Esophagus muscularis mucosa (tissue), 4 donors: Measurements from ENCODE around the gene SPDYC. TPM values are rescaled to one million over a fixed set of nuclear protein-coding genes. Genes with fewer than 3 reads are reported as not detected.

Source experiments
- DNase-seq: peaks from one replicate; pipeline ENCODE4 v3.0.0-alpha.2; 2017; ENCODE audit errors: extremely low spot score
- H3K27ac ChIP-seq, 4 donors: fragments of 200-600 bp; sonication (generic); replicated peaks in 1 of 4; 1 replicate in 3 of 4; 2 replicates in 1 of 4; pipeline ENCODE4 v1.5.1; 2016 to 2019; ENCODE audit warnings: mild to moderate bottlenecking in 1 of 4
- H3K27me3 ChIP-seq, 4 donors: fragments of 200-600 bp; sonication (generic); one replicate each; pipeline versions ENCODE4 v1.5.1 to v1.6.0; 2016 to 2019
- H3K36me3 ChIP-seq, 4 donors: fragments of 200-600 bp; sonication (generic); one replicate each; pipeline ENCODE4 v1.5.1; 2016 to 2019
- H3K4me1 ChIP-seq, 4 donors: fragments of 200-600 bp; sonication (generic); one replicate each; pipeline ENCODE4 v1.5.1; 2016 to 2019
- H3K4me3 ChIP-seq, 4 donors: fragments of 200-600 bp; sonication (generic); 1 replicate in 2 of 4; 2 replicates in 2 of 4; pipeline ENCODE4 v1.5.1; 2016 to 2019; ENCODE audit warnings: mild to moderate bottlenecking in 4 of 4, moderate library complexity in 1 of 4
- H3K9me3 ChIP-seq, 4 donors: fragments of 200-600 bp; sonication (generic); 1 replicate in 3 of 4; 2 replicates in 1 of 4; pipeline ENCODE4 v1.5.1; 2016 to 2019
- EP300 ChIP-seq: sonication (generic); formaldehyde crosslinking; IDR thresholded peaks from one replicate; pipeline ENCODE4 v1.6.1; 2017; ENCODE audit warnings: antibody characterized with exemption
- POLR2A ChIP-seq: fragments of 450-650 bp; IDR thresholded peaks from one replicate; pipeline ENCODE4 v1.6.1; 2017; ENCODE audit warnings: antibody characterized with exemption, moderate library complexity, mild to moderate bottlenecking, low read depth
- POLR2AphosphoS5 ChIP-seq, 2 donors: sonication (generic); formaldehyde crosslinking; IDR thresholded peaks; one replicate each; pipeline ENCODE4 v1.6.1; 2017; ENCODE audit warnings: antibody characterized with exemption in 2 of 2
- WGBS: methylation state at CpG from one replicate; pipeline ENCODE4 v1.1.5; 2018; 5-methylcytosine and 5-hydroxymethylcytosine counted together
- intact Hi-C: fragments of 100-400 bp; cut with DNase I; formaldehyde crosslinking; loops from one replicate; pipeline ENCODE4 v1.15.1; 2023
- total RNA-seq, 4 donors: library from RNA; depleted of rRNA; stranded (reverse); fragments of >200 nt; gene quantifications; one replicate each; pipeline versions ENCODE4 v1.1.0 to v1.2.1, GENCODE V29; 2016
- TF ChIP-seq, protein P1 (sequence below), 3 experiments: fragments of 200-600 bp in 2 of 3; fragments of 450-650 bp in 1 of 3; sonication (generic) in 2 of 3; IDR thresholded peaks; one replicate each; pipeline ENCODE4 v1.5.1; 2017 to 2019; ENCODE audit warnings: antibody characterized with exemption in 3 of 3, mild to moderate bottlenecking in 2 of 3, moderate library complexity in 1 of 3

Gene SPDYC
- total RNA-seq, 4 donors from 2014 or later, result not detected

DNA sequence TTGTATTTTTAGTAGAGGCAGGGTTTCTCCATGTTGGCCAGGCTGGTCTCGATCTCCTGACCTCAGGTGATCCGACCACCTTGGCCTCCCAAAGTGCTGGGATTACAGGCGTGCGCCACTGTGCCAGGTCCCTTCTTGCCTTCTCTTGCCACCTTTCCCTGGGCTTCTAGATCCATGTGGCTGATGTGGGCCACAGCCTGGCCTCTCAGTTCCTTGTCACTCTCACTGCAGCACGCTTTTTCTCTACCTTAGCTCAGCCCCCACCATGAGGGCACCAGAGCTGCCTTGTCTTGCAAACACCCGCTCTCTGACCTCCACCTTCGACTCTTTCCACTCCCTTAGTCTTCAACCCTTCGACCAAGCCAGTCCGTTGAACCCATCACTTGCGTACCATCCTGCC, 19.2 kb downstream of the SPDYC start:
- H3K4me3 ChIP-seq, result no peak overlapping the region
- 82% methylated on average over 10 of the region's 10 CpGs for WGBS
- intact Hi-C loops, result no loop called here
- no peak for DNase-seq
- peaks cover 0 to 5% (median 3%) of the 10 kb centered on the region in 4 donors for H3K4me1 ChIP-seq
- no peak overlapping the region for H3K27ac ChIP-seq
- peaks cover 43 to 97% (median 70%) of the 10 kb centered on the region in 4 donors for H3K36me3 ChIP-seq
- no peaks in the 10 kb centered on the region for H3K27me3 ChIP-seq
- TF ChIP-seq EP300 (no peak), POLR2A (no peak), POLR2AphosphoS5 (IDR thresholded peaks at IDR 0.05) (no peak)
- TF ChIP-seq, protein P1, sequence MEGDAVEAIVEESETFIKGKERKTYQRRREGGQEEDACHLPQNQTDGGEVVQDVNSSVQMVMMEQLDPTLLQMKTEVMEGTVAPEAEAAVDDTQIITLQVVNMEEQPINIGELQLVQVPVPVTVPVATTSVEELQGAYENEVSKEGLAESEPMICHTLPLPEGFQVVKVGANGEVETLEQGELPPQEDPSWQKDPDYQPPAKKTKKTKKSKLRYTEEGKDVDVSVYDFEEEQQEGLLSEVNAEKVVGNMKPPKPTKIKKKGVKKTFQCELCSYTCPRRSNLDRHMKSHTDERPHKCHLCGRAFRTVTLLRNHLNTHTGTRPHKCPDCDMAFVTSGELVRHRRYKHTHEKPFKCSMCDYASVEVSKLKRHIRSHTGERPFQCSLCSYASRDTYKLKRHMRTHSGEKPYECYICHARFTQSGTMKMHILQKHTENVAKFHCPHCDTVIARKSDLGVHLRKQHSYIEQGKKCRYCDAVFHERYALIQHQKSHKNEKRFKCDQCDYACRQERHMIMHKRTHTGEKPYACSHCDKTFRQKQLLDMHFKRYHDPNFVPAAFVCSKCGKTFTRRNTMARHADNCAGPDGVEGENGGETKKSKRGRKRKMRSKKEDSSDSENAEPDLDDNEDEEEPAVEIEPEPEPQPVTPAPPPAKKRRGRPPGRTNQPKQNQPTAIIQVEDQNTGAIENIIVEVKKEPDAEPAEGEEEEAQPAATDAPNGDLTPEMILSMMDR (IDR thresholded peaks at IDR 0.05), result no peak
- H3K9me3 ChIP-seq, result no peaks in the 10 kb centered on the region

DNA sequence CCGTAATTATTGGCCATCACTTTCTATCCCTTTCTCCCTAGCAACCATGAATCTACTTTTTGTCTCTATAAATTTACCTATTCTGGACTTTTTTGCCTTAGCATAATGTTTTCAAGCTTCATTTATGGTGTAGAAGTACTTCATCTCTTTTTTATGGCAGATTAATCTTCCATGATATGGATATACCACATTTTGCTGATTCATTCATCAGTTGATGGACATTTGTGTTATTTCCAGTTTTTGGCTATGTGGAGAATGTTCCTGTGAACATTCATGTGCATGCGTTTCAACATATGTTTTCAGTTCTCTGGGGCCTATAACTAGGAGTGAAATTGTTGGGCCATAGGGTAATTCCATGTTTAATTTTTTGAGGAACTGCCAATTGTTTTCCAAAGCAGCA, 24.5 kb downstream of the SPDYC start:
- intact Hi-C loops, result no loop called here
- no peak overlapping the region for H3K4me3 ChIP-seq
- no peaks in the 10 kb centered on the region for H3K4me1 ChIP-seq
- TF ChIP-seq EP300 (no peak), POLR2AphosphoS5 (IDR thresholded peaks at IDR 0.05) (no peak), POLR2A (no peak)
- TF ChIP-seq, protein P1 (IDR thresholded peaks at IDR 0.05), result no peak
- DNase-seq, result no peak
- no peaks in the 10 kb centered on the region for H3K27me3 ChIP-seq
- H3K9me3 ChIP-seq, result no peaks in the 10 kb centered on the region
- 97% methylated on average over 2 of the region's 2 CpGs for WGBS
- H3K27ac ChIP-seq, result no peak overlapping the region
- H3K36me3 ChIP-seq, result peaks cover 40 to 87% (median 49%) of the 10 kb centered on the region in 4 donors

DNA sequence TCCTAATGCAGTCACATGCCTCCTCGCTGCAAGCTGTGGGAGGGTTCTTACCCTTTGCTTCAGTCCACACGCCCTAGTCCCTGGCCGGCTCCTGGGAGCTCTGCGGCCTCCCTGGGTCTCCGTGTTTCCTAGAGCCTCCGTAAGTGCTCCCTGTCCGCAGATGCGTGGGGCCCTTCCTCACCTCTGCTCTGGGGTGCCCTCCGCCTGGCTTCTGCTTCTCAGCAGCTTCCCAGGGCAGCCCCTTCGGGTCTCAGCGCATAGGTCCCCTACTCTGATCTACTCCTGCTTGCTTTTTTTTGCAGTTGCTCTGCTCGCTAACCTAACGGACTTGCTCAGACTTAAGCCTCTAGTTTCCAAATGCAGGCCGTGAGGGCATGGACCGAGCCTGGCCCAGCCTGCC, 34.1 kb downstream of the SPDYC start:
- intact Hi-C loops, result no loop called here
- no peak for DNase-seq

DNA sequence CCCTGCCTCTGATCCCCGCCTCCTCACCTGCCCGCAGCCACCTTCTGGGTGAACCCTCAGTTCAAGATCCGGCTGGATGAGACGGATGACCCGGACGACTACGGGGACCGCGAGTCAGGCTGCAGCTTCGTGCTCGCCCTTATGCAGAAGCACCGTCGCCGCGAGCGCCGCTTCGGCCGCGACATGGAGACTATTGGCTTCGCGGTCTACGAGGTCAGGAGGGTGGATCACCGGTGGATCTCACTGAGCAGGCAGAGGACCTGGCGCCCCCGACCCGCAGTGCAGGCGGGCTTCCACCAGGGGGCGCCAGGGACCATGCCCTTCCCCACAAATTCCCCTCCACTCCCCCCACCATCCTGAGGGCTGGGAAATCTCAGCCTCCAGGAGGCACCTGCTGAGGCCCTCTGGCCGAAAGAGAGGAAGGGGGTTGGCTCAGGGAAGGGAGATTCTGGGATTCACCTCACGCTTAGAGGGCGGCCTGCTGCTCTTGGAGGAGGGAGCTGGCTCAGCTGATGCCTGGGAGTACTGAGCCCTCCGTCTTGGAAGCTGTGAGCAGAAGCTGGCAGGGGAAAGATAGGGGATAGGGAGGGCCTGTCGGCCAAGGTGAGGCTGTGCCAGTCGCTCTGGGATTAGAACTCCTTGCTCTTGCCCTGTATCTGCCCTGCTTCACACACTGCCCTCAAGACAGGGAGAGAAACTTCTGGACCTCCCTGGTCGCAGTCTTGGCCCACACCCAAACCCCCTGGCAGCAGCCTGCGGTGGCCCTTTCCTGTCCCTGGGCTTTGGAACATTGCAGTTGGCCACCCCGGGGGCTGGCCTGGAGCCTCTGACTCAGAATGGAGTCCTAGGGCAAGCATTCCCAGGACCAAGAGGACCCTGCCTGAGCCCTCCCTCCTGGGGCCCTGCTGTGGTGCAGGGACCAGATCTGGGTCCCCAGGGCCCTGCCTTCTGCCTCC, 34.9 kb downstream of the SPDYC start:
- Histone ChIP-seq H3K27me3 (no peaks in the 10 kb centered on the region), H3K9me3 (no peaks in the 10 kb centered on the region), H3K4me3 (no peak overlapping the region), H3K4me1 (peaks cover 0 to 4% (median 1%) of the 10 kb centered on the region in 4 donors), H3K27ac (no peak overlapping the region), H3K36me3 (peaks cover 46 to 98% (median 88%) of the 10 kb centered on the region in 4 donors)
- DNase-seq, result no peak
- TF ChIP-seq, protein P1 (IDR thresholded peaks at IDR 0.05), result peak; percentile 64 to 89 (median 71)
- TF ChIP-seq POLR2AphosphoS5 (IDR thresholded peaks at IDR 0.05), result peak in 1 of 2 donors; percentile 9
- TF ChIP-seq POLR2A, result no peak
- TF ChIP-seq EP300, result no peak
- intact Hi-C loops, result no loop called here
- 66% methylated on average over 6 of the region's 38 CpGs for WGBS

More for the DNA sequence above, 34.1 kb downstream of the SPDYC start:
- 88% methylated on average over 15 of the region's 15 CpGs for WGBS
- Histone ChIP-seq H3K27ac (no peak overlapping the region), H3K27me3 (no peaks in the 10 kb centered on the region), H3K9me3 (no peaks in the 10 kb centered on the region), H3K36me3 (peaks cover 42 to 98% (median 85%) of the 10 kb centered on the region in 4 donors), H3K4me1 (peaks cover 0 to 4% (median 1%) of the 10 kb centered on the region in 4 donors), H3K4me3 (no peak overlapping the region)
- TF ChIP-seq EP300 (no peak), POLR2A (no peak), POLR2AphosphoS5 (IDR thresholded peaks at IDR 0.05) (no peak)
- TF ChIP-seq, protein P1 (IDR thresholded peaks at IDR 0.05), result no peak
